IPS-15b (cell line): ENCODE data around the gene MEF2A.

Experiments used
- H3K27me3 ChIP-seq: one replicate; pipeline ENCODE4 v1.6.1; 2013; ENCODE audit warnings: low read length; ENCODE audit not compliant: control insufficient read depth, insufficient read depth
- H3K36me3 ChIP-seq: one replicate; pipeline ENCODE4 v1.6.1; 2013; ENCODE audit warnings: low read length; ENCODE audit not compliant: control insufficient read depth, insufficient read depth
- H3K4me1 ChIP-seq: one replicate; pipeline ENCODE4 v1.6.1; 2013; ENCODE audit warnings: mild to moderate bottlenecking, low read length; ENCODE audit not compliant: control insufficient read depth, insufficient read depth
- H3K4me3 ChIP-seq: one replicate; pipeline ENCODE4 v1.5.1; 2013; ENCODE audit warnings: low read depth, low read length
- H3K9ac ChIP-seq: one replicate; pipeline ENCODE4 v1.6.1; 2013; ENCODE audit warnings: low read depth, mild to moderate bottlenecking, low read length
- H3K9me3 ChIP-seq: one replicate; pipeline ENCODE4 v1.6.1; 2013; ENCODE audit warnings: mild to moderate bottlenecking, low read length; ENCODE audit not compliant: control insufficient read depth, insufficient read depth

Gene MEF2A

GRCh38 chr15:99631255-99631654, 65.5 kb downstream of the MEF2A start:
- no peak overlapping the region for H3K4me3 ChIP-seq
- no peaks in the 10 kb centered on the region for H3K36me3 ChIP-seq
- no peaks in the 10 kb centered on the region for H3K9me3 ChIP-seq
- no peak overlapping the region for H3K9ac ChIP-seq
- no peaks in the 10 kb centered on the region for H3K27me3 ChIP-seq
- H3K4me1 ChIP-seq = peaks cover 16% of the 10 kb centered on the region

GRCh38 chr15:99632521-99632920, 66.7 kb downstream of the MEF2A start:
- Histone ChIP-seq H3K4me1 (peaks cover 16% of the 10 kb centered on the region), H3K9ac (no peak overlapping the region), H3K27me3 (no peaks in the 10 kb centered on the region), H3K36me3 (no peaks in the 10 kb centered on the region), H3K4me3 (no peak overlapping the region), H3K9me3 (no peaks in the 10 kb centered on the region)

- no peaks in the 10 kb centered on the region for H3K36me3 ChIP-seq
Observed at GRCh38 chr15:99633655-99634054, 67.9 kb downstream of the MEF2A start.

GRCh38 chr15:99634576-99634975, 68.8 kb downstream of the MEF2A start:
- H3K27me3 ChIP-seq = no peaks in the 10 kb centered on the region
- no peak overlapping the region for H3K9ac ChIP-seq
- H3K36me3 ChIP-seq = no peaks in the 10 kb centered on the region
- H3K9me3 ChIP-seq = no peaks in the 10 kb centered on the region
- no peak overlapping the region for H3K4me3 ChIP-seq
- peaks cover 16% of the 10 kb centered on the region for H3K4me1 ChIP-seq

More at GRCh38 chr15:99633655-99634054, 67.9 kb downstream of the MEF2A start:
- peaks cover 16% of the 10 kb centered on the region for H3K4me1 ChIP-seq
- no peak overlapping the region for H3K9ac ChIP-seq
- H3K27me3 ChIP-seq = no peaks in the 10 kb centered on the region
- H3K4me3 ChIP-seq = no peak overlapping the region
- no peaks in the 10 kb centered on the region for H3K9me3 ChIP-seq

- Histone ChIP-seq H3K27me3 (no peaks in the 10 kb centered on the region), H3K4me3 (no peak overlapping the region), H3K9ac (no peak overlapping the region), H3K36me3 (no peaks in the 10 kb centered on the region), H3K9me3 (no peaks in the 10 kb centered on the region), H3K4me1 (peaks cover 16% of the 10 kb centered on the region)
Observed at GRCh38 chr15:99635145-99635544, 69.4 kb downstream of the MEF2A start.

GRCh38 chr15:99635794-99636193, 70.0 kb downstream of the MEF2A start:
- Histone ChIP-seq H3K9me3 (no peaks in the 10 kb centered on the region), H3K9ac (no peak overlapping the region), H3K4me3 (no peak overlapping the region), H3K36me3 (no peaks in the 10 kb centered on the region), H3K4me1 (peaks cover 11% of the 10 kb centered on the region), H3K27me3 (no peaks in the 10 kb centered on the region)

- Histone ChIP-seq H3K4me3 (no peak overlapping the region), H3K9ac (no peak overlapping the region), H3K27me3 (no peaks in the 10 kb centered on the region), H3K9me3 (no peaks in the 10 kb centered on the region), H3K4me1 (no peaks in the 10 kb centered on the region), H3K36me3 (no peaks in the 10 kb centered on the region)
Observed at GRCh38 chr15:99644913-99645542, 79.2 kb downstream of the MEF2A start.

DNA sequence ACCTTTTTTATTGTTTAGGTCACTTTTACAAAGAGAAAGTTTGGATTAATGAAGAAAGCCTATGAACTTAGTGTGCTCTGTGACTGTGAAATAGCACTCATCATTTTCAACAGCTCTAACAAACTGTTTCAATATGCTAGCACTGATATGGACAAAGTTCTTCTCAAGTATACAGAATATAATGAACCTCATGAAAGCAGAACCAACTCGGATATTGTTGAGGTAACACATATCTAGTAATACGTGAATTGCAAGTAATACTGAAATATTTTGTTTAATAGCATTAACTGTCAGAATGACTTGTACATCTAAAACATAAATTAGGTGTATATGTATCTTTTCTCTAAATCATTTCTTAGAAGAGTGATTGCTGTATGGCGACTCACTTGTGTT, 79.8 kb downstream of the MEF2A start:
- Histone ChIP-seq H3K9me3 (no peaks in the 10 kb centered on the region), H3K36me3 (no peaks in the 10 kb centered on the region), H3K27me3 (no peaks in the 10 kb centered on the region), H3K4me3 (no peak overlapping the region), H3K9ac (no peak overlapping the region), H3K4me1 (no peaks in the 10 kb centered on the region)

- Histone ChIP-seq H3K9ac (no peak overlapping the region), H3K4me3 (no peak overlapping the region), H3K36me3 (no peaks in the 10 kb centered on the region), H3K4me1 (no peaks in the 10 kb centered on the region), H3K9me3 (no peaks in the 10 kb centered on the region), H3K27me3 (no peaks in the 10 kb centered on the region)
Observed at GRCh38 chr15:99645951-99646350, 80.2 kb downstream of the MEF2A start.

DNA sequence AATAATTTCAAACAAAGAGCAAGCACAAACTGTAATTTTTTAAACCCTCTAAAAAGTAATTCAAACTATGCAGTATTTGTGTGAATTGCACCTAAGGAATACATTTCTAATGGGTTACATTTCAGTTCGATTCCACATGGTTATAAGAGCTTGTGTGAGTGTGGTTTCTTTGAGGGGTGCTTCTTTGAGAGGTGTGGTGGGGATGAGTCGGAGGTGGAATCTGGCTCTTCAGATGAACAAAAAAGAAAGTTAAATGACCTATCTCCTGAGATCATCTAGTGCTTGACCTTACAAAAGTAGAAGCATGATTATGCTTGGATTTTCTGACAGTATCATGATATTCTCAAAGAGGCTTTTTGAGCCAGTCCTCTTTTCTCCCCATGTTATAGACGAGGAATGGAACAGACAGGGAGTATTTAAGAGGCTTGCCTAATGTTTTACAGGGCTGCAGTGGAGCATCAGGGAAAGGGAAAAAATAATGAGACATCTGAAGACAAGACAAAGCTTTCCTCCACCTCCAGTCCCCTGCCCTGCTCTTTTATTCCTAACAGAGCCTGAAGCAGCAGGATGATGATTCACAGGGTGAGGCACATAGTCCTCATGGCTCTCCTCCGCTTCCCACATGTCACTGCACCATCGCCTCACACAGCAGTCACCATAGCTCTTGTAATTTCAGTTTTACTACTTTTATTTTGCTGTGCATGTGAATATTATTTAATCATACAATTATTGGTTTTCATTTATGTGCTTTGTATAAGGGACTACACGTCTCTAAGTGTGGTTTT, 85.4 kb downstream of the MEF2A start:
- Histone ChIP-seq H3K27me3 (no peaks in the 10 kb centered on the region), H3K9ac (no peak overlapping the region), H3K36me3 (no peaks in the 10 kb centered on the region), H3K9me3 (no peaks in the 10 kb centered on the region), H3K4me1 (no peaks in the 10 kb centered on the region), H3K4me3 (no peak overlapping the region)

DNA sequence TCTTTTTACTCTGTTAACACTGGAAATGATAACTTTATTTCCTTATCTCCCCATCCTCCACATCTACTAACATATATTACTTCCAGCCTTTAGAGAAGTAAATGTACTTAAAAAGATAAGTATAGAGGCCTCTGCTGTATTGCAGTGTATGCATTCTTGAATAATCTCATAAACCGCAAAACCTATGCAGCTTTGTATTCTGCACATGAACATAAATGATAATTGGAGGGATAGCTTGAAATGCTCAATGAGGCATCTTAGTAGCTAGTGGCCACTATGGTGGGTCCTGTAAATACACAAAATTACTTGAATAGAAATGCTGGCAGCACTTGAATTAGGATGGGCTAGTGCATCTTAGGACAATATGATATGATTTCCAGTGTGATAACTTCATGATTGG, 90.4 kb downstream of the MEF2A start:
- no peaks in the 10 kb centered on the region for H3K36me3 ChIP-seq
- no peaks in the 10 kb centered on the region for H3K27me3 ChIP-seq
- H3K4me1 ChIP-seq = no peaks in the 10 kb centered on the region
- H3K9ac ChIP-seq = no peak overlapping the region
- H3K9me3 ChIP-seq = no peaks in the 10 kb centered on the region
- no peak overlapping the region for H3K4me3 ChIP-seq

DNA sequence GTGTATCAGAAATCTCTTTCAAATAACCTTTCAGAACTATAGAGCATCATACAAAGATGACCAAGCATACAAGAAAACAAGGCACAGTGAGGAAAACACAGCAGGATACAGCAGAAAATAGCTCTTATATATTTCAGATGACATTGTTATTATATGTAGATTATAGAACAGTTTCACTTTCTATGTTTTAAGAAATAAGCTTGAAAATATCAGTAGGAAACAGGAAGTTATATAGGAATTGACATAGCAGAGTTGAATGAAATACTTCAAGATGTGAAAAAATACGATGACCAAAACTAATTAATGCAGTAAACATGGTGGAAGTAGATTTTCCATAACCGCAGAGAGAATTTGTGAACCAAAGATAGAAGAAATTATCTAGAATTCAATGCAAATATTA, 92.2 kb downstream of the MEF2A start:
- Histone ChIP-seq H3K27me3 (no peaks in the 10 kb centered on the region), H3K9me3 (no peaks in the 10 kb centered on the region), H3K9ac (no peak overlapping the region), H3K4me3 (no peak overlapping the region), H3K36me3 (no peaks in the 10 kb centered on the region), H3K4me1 (no peaks in the 10 kb centered on the region)
